IMR-90 (cell line): ENCODE results near the gene SYT3. TPM values are rescaled to one million over a fixed set of nuclear protein-coding genes. Genes with fewer than 3 reads are reported as not detected.

Source experiments
- ATAC-seq: fragments of 200-7000 bp; cut with Tn5 transposase; 2 replicates; pipeline ENCODE4 v1.9.1; 2020; ENCODE audit warnings: low read depth, mild to moderate bottlenecking, moderate library complexity
- BruUV-seq: library from RNA; stranded (reverse); fragments of 400-500 nt; replicated peaks from 2 replicates; lab custom pipeline; 2021; lab: Mats Ljungman, UMichigan
- CTCF ChIA-PET: fragments of 300-600 bp; formaldehyde crosslinking; extraction: SDS; loops from one replicate; lab custom pipeline; 2021; ENCODE audit warnings: antibody characterized with exemption; lab: Yijun Ruan, JAX
- POLR2A ChIA-PET: fragments of 300-600 bp; sonication (Branson Sonifier 250); formaldehyde crosslinking; loops from one replicate; lab custom pipeline; 2022; ENCODE audit warnings: antibody characterized with exemption; ENCODE audit not compliant: unreplicated experiment; lab: Charles Lee
- DNase-seq: peaks from one replicate; pipeline ENCODE4 v3.0.0; 2013
- H2AFZ ChIP-seq: replicated peaks from 2 replicates; pipeline ENCODE3; 2013; ENCODE audit warnings: low read length, mild to moderate bottlenecking; ENCODE audit not compliant: poor library complexity
- H2AK5ac ChIP-seq: 2 replicates; pipeline ENCODE4 v1.6.1; 2013; ENCODE audit warnings: low read depth, low read length, inconsistent platforms
- H2AK9ac ChIP-seq: replicated peaks from 2 replicates; pipeline ENCODE3; 2013; ENCODE audit warnings: mild to moderate bottlenecking, low read depth, low read length, moderate library complexity; ENCODE audit not compliant: poor library complexity
- H2BK120ac ChIP-seq: 2 replicates; pipeline ENCODE4 v1.6.1; 2013; ENCODE audit warnings: low read depth, low read length, inconsistent platforms
- H2BK15ac ChIP-seq: 3 replicates; pipeline ENCODE4 v1.6.1; 2013; ENCODE audit warnings: low read depth, low read length, inconsistent platforms
- H2BK20ac ChIP-seq: 2 replicates; pipeline ENCODE4 v1.6.1; 2013; ENCODE audit warnings: low read depth, mild to moderate bottlenecking, inconsistent platforms, low read length, moderate library complexity
- H2BK5ac ChIP-seq: 2 replicates; pipeline ENCODE4 v1.6.1; 2013; ENCODE audit warnings: mild to moderate bottlenecking, low read depth, low read length, inconsistent platforms; ENCODE audit not compliant: poor library complexity, severe bottlenecking
- H3K14ac ChIP-seq: replicated peaks from 2 replicates; pipeline ENCODE4 v1.6.1; 2013; ENCODE audit warnings: low read depth, low read length, inconsistent platforms
- H3K18ac ChIP-seq: 2 replicates; pipeline ENCODE4 v1.6.1; 2013; ENCODE audit warnings: low read depth, low read length, control low read depth
- H3K23ac ChIP-seq: 2 replicates; pipeline ENCODE4 v1.6.1; 2013; ENCODE audit warnings: low read depth, low read length, inconsistent platforms
- H3K27ac ChIP-seq: 2 replicates; pipeline ENCODE4 v1.5.1; 2013; ENCODE audit warnings: mild to moderate bottlenecking, control low read depth, low read length; ENCODE audit not compliant: insufficient read depth
- H3K27me3 ChIP-seq: 2 replicates; pipeline ENCODE4 v1.6.1; 2013; ENCODE audit warnings: low read length; ENCODE audit not compliant: control insufficient read depth, insufficient read depth
- H3K36me3 ChIP-seq: 2 replicates; pipeline ENCODE4 v1.6.1; 2013; ENCODE audit warnings: low read length, mixed read lengths; ENCODE audit not compliant: control insufficient read depth, insufficient read depth
- H3K4ac ChIP-seq: 2 replicates; pipeline ENCODE4 v1.6.1; 2013; ENCODE audit warnings: low read depth, low read length, inconsistent platforms
- H3K4me1 ChIP-seq: 2 replicates; pipeline ENCODE4 v1.6.1; 2013; ENCODE audit warnings: low read length, mixed read lengths; ENCODE audit not compliant: control insufficient read depth, insufficient read depth
- H3K4me2 ChIP-seq: 2 replicates; pipeline ENCODE4 v1.6.1; 2013; ENCODE audit warnings: low read depth, mild to moderate bottlenecking, control low read depth, low read length, moderate library complexity
- H3K4me3 ChIP-seq: 2 replicates; pipeline ENCODE4 v1.5.1; 2013; ENCODE audit warnings: low read depth, mild to moderate bottlenecking, control low read depth, low read length, moderate library complexity; ENCODE audit not compliant: insufficient read depth
- H3K56ac ChIP-seq: 2 replicates; pipeline ENCODE4 v1.6.1; 2013; ENCODE audit warnings: low read length, inconsistent platforms; ENCODE audit not compliant: insufficient read depth; ENCODE audit errors: extremely low read depth
- H3K79me1 ChIP-seq, 2 experiments: 2 replicates each; pipeline ENCODE4 v1.6.1; 2013; ENCODE audit warnings: low read length in 2 of 2, inconsistent platforms in 1 of 2, low read depth in 1 of 2
- H3K9ac ChIP-seq: 2 replicates; pipeline ENCODE4 v1.6.1; 2013; ENCODE audit warnings: low read depth, low read length, control low read depth
- H3K9me1 ChIP-seq: 2 replicates; pipeline ENCODE4 v1.6.1; 2013; ENCODE audit warnings: low read length, inconsistent platforms; ENCODE audit not compliant: insufficient read depth
- H3K9me3 ChIP-seq: 2 replicates; pipeline ENCODE4 v1.6.1; 2013; ENCODE audit warnings: low read length; ENCODE audit not compliant: control insufficient read depth, insufficient read depth
- H4K20me1 ChIP-seq: 2 replicates; pipeline ENCODE4 v1.6.1; 2013; ENCODE audit warnings: low read length, inconsistent platforms; ENCODE audit not compliant: insufficient read depth
- H4K5ac ChIP-seq: 2 replicates; pipeline ENCODE4 v1.6.1; 2013; ENCODE audit warnings: mild to moderate bottlenecking, low read depth, low read length, control low read depth
- H4K8ac ChIP-seq, 2 experiments: 2 replicates each; pipeline ENCODE4 v1.6.1; 2013; ENCODE audit warnings: low read depth in 2 of 2, low read length in 2 of 2, control low read depth in 1 of 2, inconsistent platforms in 1 of 2
- H4K91ac ChIP-seq: 2 replicates; pipeline ENCODE4 v1.6.1; 2013; ENCODE audit warnings: low read depth, low read length, inconsistent platforms; ENCODE audit not compliant: insufficient read depth
- BHLHE40 ChIP-seq: fragments of 150-350 bp; IDR thresholded peaks from 2 replicates; pipeline ENCODE4 v1.6.1; 2016; ENCODE audit warnings: mild to moderate bottlenecking, low read depth, low read length
- CEBPB ChIP-seq: IDR thresholded peaks from 2 replicates; pipeline ENCODE4 v1.6.1; 2012; ENCODE audit warnings: low read depth, low read length, improper control_type of control experiment
- CHD1 ChIP-seq: IDR thresholded peaks from 2 replicates; pipeline ENCODE4 v1.6.1; 2012; ENCODE audit warnings: low read depth, low read length, improper control_type of control experiment
- FOS ChIP-seq: fragments of 150-350 bp; IDR thresholded peaks from 2 replicates; pipeline ENCODE4 v1.6.1; 2016; ENCODE audit warnings: low read depth, low read length
- MAFK ChIP-seq: IDR thresholded peaks from 2 replicates; pipeline ENCODE4 v1.6.1; 2012; ENCODE audit warnings: low read depth, low read length, improper control_type of control experiment
- MAZ ChIP-seq: IDR thresholded peaks from 2 replicates; pipeline ENCODE4 v1.6.1; 2012; ENCODE audit warnings: low read depth, mild to moderate bottlenecking, low read length, improper control_type of control experiment, moderate library complexity, borderline replicate concordance
- MXI1 ChIP-seq: IDR thresholded peaks from 2 replicates; pipeline ENCODE4 v1.6.1; 2012; ENCODE audit warnings: low read depth, mild to moderate bottlenecking, low read length, moderate library complexity, borderline replicate concordance
- NFE2L2 ChIP-seq: fragments of 150-350 bp; IDR thresholded peaks from 2 replicates; pipeline ENCODE4 v1.6.1; 2016; ENCODE audit warnings: low read depth, mild to moderate bottlenecking, low read length
- POLR2A ChIP-seq: IDR thresholded peaks from 2 replicates; pipeline ENCODE4 v1.6.1; 2012; ENCODE audit warnings: mild to moderate bottlenecking, low read depth, low read length
- RAD21 ChIP-seq: IDR thresholded peaks from 2 replicates; pipeline ENCODE4 v1.6.1; 2012; ENCODE audit warnings: low read length, improper control_type of control experiment
- RCOR1 ChIP-seq: IDR thresholded peaks from 2 replicates; pipeline ENCODE4 v1.6.1; 2012; ENCODE audit warnings: mild to moderate bottlenecking, low read length, improper control_type of control experiment; ENCODE audit not compliant: insufficient replicate concordance
- RFX5 ChIP-seq: IDR thresholded peaks from 2 replicates; pipeline ENCODE4 v1.8.0; 2012; ENCODE audit warnings: low read depth, mild to moderate bottlenecking, low read length, moderate library complexity
- SMC3 ChIP-seq: fragments of 150-350 bp; IDR thresholded peaks from 2 replicates; pipeline ENCODE4 v1.6.1; 2016; ENCODE audit warnings: low read depth, mild to moderate bottlenecking, antibody characterized with exemption, low read length, moderate library complexity
- WGBS, 2 experiments: methylation state at CpG; one replicate each; pipeline versions ENCODE4 v1.1.5 to v1.1.7; 2013; ENCODE audit warnings: missing lambda C conversion rate in 2 of 2; ENCODE audit not compliant: insufficient read length in 1 of 2; ENCODE audit errors: extremely low coverage in 2 of 2; 5-methylcytosine and 5-hydroxymethylcytosine counted together
- dilution Hi-C: fragments of 300-500 bp; cut with HindIII; formaldehyde crosslinking; loops from one replicate; pipeline ENCODE4 v1.14.3; 2018; ENCODE audit warnings: low sequenced_read_pairs; ENCODE audit not compliant: unreplicated experiment
- in situ Hi-C: fragments of 300-500 bp; cut with MboI; formaldehyde crosslinking; loops from 3 replicates; pipeline ENCODE4 v1.14.3; 2019; ENCODE audit warnings: low sequenced_read_pairs, inconsistent platforms, mixed read lengths
- intact Hi-C: fragments of 100-400 bp; cut with micrococcal nuclease; formaldehyde crosslinking; loops from 2 replicates; pipeline ENCODE4 v1.10.0; 2022
- polyA plus RNA-seq, 3 experiments: library from polyadenylated mRNA; depleted of rRNA; stranded (reverse); fragments of >200 nt; gene quantifications; 2 replicates each; pipeline ENCODE4 v1.2.3, GENCODE V29; 2012; ENCODE audit warnings: low replicate concordance in 1 of 3
- total RNA-seq: library from RNA; depleted of rRNA; stranded (reverse); fragments of >200 nt; gene quantifications from 2 replicates; pipeline ENCODE4 v1.2.3, GENCODE V29; 2012
- TF ChIP-seq, protein P1 (sequence below): conservative IDR thresholded peaks from 2 replicates; pipeline ENCODE4 v1.5.1; 2012; ENCODE audit warnings: mild to moderate bottlenecking, low read depth, low read length, improper control_type of control experiment
- TF ChIP-seq, protein P2 (sequence below): fragments of 150-350 bp; IDR thresholded peaks from 2 replicates; pipeline ENCODE4 v1.6.1; 2017; ENCODE audit warnings: mild to moderate bottlenecking, antibody characterized with exemption, low read length, low read depth
- TF ChIP-seq, protein P3 (sequence below): fragments of 150-350 bp; IDR thresholded peaks from 2 replicates; pipeline ENCODE4 v1.6.1; 2016; ENCODE audit warnings: low read depth, mild to moderate bottlenecking, low read length, moderate library complexity, borderline replicate concordance

The SYT3 gene
- total and polyA plus RNA-seq, 2 of the 4 experiments (the other 2 are of a cell fraction): 0.05 TPM; not detected in 1

DNA sequence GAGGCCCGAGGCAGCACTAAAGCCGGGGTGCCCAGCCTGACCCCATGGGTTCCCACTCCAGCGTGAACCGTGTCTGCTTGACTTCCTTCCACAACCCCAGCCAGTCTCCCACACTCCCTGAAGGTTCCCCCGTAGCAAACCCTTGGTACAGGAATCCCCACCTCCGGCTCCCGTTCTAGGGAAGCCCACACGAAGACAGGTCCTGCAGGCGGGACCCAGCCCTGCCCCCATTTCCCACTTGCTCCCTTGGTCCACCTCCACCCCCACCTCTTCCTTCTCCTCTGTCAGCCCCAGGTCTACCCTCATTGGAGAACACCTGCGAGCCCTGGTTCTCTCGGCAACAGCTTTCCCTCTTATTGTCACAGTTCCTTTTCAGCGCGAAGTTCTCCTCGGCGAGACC lies 33.4 kb upstream of the SYT3 start:
- H3K9ac ChIP-seq: no peak overlapping the region
- no peak overlapping the region for H3K4me2 ChIP-seq
- H4K20me1 ChIP-seq: 0 out of 2 replicates have a peak, but pooled peaks cover 3% of the 10 kb centered on the region
- H2BK15ac ChIP-seq: no peak overlapping the region
- H2BK20ac ChIP-seq: no peak overlapping the region
- H2BK5ac ChIP-seq: no peak overlapping the region
- H2AFZ ChIP-seq: no peak overlapping the region
- no peaks in the 10 kb centered on the region for H3K79me1 ChIP-seq
- H3K27me3 ChIP-seq: peaks cover 31% of the 10 kb centered on the region; the same call in 1 of the 2 replicates
- H4K5ac ChIP-seq: no peak overlapping the region
- no peak overlapping the region for H2AK9ac ChIP-seq
- no peaks in the 10 kb centered on the region for H3K9me1 ChIP-seq
- no peaks in the 10 kb centered on the region for H3K36me3 ChIP-seq
- intact Hi-C loops (no loop called here), in situ Hi-C loops (no loop called here), dilution Hi-C loops (no loop called here)
- BruUV-seq: no TSS peak
- 34% methylated on average over 12 of the region's 15 CpGs; no CpG with 5 or more reads in 1 of the 2 experiments for WGBS, 2 experiments
- POLR2A ChIA-PET: no interaction called here
- no peaks in the 10 kb centered on the region for H3K4me1 ChIP-seq
- H3K14ac ChIP-seq: no peak overlapping the region
- TF ChIP-seq MAFK: no peak
- TF ChIP-seq CHD1: no peak
- TF ChIP-seq RAD21: no peak
- TF ChIP-seq SMC3: no peak
- TF ChIP-seq, protein P1, sequence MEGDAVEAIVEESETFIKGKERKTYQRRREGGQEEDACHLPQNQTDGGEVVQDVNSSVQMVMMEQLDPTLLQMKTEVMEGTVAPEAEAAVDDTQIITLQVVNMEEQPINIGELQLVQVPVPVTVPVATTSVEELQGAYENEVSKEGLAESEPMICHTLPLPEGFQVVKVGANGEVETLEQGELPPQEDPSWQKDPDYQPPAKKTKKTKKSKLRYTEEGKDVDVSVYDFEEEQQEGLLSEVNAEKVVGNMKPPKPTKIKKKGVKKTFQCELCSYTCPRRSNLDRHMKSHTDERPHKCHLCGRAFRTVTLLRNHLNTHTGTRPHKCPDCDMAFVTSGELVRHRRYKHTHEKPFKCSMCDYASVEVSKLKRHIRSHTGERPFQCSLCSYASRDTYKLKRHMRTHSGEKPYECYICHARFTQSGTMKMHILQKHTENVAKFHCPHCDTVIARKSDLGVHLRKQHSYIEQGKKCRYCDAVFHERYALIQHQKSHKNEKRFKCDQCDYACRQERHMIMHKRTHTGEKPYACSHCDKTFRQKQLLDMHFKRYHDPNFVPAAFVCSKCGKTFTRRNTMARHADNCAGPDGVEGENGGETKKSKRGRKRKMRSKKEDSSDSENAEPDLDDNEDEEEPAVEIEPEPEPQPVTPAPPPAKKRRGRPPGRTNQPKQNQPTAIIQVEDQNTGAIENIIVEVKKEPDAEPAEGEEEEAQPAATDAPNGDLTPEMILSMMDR: no peak
- TF ChIP-seq, protein P2, sequence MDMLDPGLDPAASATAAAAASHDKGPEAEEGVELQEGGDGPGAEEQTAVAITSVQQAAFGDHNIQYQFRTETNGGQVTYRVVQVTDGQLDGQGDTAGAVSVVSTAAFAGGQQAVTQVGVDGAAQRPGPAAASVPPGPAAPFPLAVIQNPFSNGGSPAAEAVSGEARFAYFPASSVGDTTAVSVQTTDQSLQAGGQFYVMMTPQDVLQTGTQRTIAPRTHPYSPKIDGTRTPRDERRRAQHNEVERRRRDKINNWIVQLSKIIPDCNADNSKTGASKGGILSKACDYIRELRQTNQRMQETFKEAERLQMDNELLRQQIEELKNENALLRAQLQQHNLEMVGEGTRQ: no peak
- no peak for TF ChIP-seq FOS
- no peak for TF ChIP-seq MAZ
- TF ChIP-seq MXI1: no peak
- TF ChIP-seq RFX5: no peak
- TF ChIP-seq CEBPB: no peak
- no peak for TF ChIP-seq RCOR1
- TF ChIP-seq POLR2A: no peak
- no peak for TF ChIP-seq NFE2L2
- TF ChIP-seq, protein P3, sequence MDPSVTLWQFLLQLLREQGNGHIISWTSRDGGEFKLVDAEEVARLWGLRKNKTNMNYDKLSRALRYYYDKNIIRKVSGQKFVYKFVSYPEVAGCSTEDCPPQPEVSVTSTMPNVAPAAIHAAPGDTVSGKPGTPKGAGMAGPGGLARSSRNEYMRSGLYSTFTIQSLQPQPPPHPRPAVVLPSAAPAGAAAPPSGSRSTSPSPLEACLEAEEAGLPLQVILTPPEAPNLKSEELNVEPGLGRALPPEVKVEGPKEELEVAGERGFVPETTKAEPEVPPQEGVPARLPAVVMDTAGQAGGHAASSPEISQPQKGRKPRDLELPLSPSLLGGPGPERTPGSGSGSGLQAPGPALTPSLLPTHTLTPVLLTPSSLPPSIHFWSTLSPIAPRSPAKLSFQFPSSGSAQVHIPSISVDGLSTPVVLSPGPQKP: no peak
- no peak for TF ChIP-seq BHLHE40
- H3K23ac ChIP-seq: no peak overlapping the region
- H3K4me3 ChIP-seq: no peak overlapping the region
- DNase-seq (no peak), ATAC-seq (no peak)
- H3K9me3 ChIP-seq: no peaks in the 10 kb centered on the region
- no peak overlapping the region for H3K4ac ChIP-seq
- H4K8ac ChIP-seq: no peak overlapping the region
- no peak overlapping the region for H3K27ac ChIP-seq
- H2AK5ac ChIP-seq: no peak overlapping the region
- H3K56ac ChIP-seq: no peak overlapping the region
- CTCF ChIA-PET: no interaction called here
- H2BK120ac ChIP-seq: no peak overlapping the region
- H3K18ac ChIP-seq: no peak overlapping the region
- H4K91ac ChIP-seq: no peak overlapping the region
